SKM-1 (cell line): ENCODE data around the gene CTU1.
"Not testable (repeated sequence)": the region's sequence is repeated elsewhere in the genome, so short reads cannot be mapped to it uniquely, and the experiment has no call there.

ENCODE experiments used
- DNase-seq: peaks from one replicate; lab custom pipeline; 2025; ENCODE audit not compliant: unreplicated experiment; lab: John Stamatoyannopoulos, UW

CTU1 gene

GRCh38 chr19:51108066-51108804 lies at the start of gene CTU1:
Gene CTU1, minus strand, starts transcription at chr19:51108409. Its CDS starts 3,840 bp downstream, at chr19:51104569.
- DNase-seq: peak; percentile 90

GRCh38 chr19:51157265-51157664 lies 49.1 kb upstream of the CTU1 start:
- DNase-seq: no peak

GRCh38 chr19:51156710-51157109 lies 48.5 kb upstream of the CTU1 start:
- no peak for DNase-seq

DNA sequence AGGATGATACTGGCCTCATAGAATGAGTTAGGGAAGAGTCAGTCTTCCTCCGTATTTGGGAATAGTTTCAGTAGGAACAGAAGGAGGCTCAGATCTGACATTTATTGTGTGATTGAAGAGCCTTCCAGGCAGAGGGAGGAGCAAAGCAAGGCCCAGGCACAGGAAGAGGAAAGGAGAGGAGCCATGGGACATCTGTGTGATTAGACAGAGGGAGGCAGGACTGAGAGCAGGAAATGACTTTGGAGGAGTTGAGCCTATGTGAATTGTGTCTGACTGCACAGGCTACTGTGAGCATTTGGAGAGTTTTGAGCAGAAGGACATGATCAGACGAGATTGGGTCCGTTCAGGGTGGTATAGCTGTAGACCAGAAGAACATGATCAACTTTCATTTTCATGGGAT lies 42.4 kb upstream of the CTU1 start:
- no peak for DNase-seq

DNA sequence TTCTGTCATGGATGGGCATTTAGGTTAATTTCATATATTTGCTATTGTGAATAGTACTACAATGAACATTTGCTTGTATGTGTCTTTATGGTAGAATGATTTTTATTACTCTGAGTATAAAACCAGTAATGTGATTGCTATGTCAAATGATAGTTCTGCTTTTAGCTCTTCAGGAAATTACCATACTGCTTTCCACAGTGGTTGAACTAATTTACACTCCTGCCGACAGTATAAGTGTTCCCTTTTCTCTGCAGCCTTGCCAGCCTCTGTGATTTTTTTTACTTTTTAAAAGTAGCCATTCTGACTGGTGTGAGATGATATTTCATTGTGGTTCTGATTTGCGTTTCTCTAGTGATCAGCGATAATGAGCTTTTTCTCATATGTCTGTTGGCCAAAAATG lies 40.4 kb upstream of the CTU1 start:
- DNase-seq: no peak

GRCh38 chr19:51147663-51148062 lies 39.5 kb upstream of the CTU1 start:
- no peak for DNase-seq

DNA sequence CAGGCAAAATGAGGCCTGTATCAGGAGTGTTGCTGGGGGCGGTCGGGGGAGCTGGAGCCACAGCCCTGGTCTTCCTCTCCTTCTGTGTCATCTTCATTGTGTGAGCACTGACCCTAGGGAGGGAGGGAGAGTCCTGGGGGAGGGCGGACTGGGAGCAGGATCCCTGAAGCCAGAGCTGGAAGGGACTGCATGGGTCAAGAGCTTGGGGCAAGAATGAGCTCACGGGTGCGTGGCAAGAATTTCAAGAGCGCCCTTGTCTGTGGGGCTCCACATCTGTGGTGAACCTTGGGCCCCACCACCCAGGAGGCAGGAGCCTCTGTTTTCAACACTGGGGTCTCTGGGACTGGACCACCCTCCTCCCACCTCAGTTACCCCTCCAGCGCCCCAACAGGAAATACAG lies 38.5 kb upstream of the CTU1 start:
- no peak for DNase-seq

- DNase-seq: no peak
Observed at GRCh38 chr19:51145916-51146493, 37.8 kb upstream of the CTU1 start.

DNA sequence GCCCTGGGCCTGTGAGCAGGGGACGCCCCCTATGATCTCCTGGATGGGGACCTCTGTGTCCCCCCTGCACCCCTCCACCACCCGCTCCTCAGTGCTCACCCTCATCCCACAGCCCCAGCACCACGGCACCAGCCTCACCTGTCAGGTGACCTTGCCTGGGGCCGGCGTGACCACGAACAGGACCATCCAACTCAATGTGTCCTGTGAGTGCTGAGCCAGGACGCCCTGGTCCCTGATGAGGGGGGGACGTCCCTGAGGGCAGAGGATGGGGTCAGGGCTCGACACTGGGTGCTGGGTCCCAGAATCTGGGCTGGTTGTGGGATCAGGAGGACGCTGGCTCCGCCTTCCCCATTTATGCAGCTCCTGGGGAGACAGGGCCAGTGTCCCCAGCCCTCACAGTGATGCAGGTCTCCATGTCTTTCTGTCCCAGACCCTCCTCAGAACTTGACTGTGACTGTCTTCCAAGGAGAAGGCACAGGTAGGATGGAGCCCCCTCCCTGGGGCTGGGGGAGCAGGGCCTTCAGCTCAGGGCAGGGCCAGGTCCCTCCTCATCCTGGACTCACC lies 36.4 kb upstream of the CTU1 start:
- no peak for DNase-seq

DNA sequence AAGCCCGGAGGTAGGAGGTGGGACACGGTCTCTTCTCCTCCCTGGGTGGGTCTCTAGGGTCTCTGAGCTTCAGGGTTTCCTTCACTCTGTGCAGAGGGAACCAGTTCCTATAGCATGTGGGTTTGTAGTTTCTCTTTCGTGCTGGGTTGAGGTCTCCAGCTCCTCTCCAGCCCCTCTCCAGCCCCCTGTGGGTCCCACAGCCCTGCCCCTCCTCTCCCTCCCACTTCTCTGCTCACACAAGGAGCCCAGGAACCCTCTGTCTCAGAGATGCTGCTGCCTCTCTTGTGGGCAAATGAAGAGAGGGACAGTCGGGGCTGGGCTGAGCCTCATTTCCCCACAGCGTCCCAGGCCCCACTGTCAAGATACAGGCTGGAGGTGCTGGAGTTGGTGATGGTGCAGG lies 35.3 kb upstream of the CTU1 start:
- DNase-seq: no peak

GRCh38 chr19:51142809-51143475 lies 34.7 kb upstream of the CTU1 start:
- DNase-seq: not testable (repeated sequence)

- no peak for DNase-seq
Observed at GRCh38 chr19:51142119-51142518, 33.9 kb upstream of the CTU1 start, which contains the start of gene SIGLEC7. Gene SIGLEC7, plus strand, starts transcription at chr19:51142301. Its CDS starts 69 bp downstream, at chr19:51142370.

GRCh38 chr19:51141181-51141580 lies 33.0 kb upstream of the CTU1 start:
- DNase-seq: no peak

- DNase-seq: no peak
Observed at GRCh38 chr19:51140441-51140840, 32.2 kb upstream of the CTU1 start.

DNA sequence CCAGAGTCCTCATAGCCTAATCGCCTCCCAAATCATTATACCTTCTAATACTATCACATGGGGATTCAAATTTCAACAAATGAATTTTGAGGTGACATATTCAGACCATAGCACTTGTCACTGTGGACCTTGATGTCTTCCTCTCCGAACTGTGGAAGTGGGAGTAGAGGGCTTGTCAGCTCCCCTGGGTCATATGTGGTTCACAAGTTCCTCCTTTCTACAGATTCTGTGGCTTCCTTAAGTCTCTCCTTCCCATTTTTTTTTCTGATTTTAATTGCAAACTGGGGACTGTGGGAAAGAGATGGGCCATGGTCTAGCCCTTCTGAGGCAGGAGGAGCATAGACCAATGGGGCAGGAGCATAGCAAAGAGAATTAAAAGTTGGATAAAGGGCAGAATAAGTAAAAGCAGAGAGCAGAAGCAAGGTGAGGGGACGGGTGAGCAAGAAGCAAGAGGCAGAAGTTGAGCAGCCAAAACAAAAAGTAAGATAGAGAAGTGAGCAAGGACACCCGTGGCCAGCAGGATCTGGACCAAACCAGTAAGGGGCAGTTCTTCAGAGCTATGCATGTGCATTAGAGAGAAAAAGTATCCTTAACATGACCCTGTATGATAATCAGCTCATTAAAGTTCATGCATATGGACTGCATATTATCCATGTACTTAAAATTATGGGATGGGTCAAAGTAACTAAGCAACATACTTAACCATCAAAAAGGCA lies 31.2 kb upstream of the CTU1 start:
- DNase-seq: peak; percentile 45

DNA sequence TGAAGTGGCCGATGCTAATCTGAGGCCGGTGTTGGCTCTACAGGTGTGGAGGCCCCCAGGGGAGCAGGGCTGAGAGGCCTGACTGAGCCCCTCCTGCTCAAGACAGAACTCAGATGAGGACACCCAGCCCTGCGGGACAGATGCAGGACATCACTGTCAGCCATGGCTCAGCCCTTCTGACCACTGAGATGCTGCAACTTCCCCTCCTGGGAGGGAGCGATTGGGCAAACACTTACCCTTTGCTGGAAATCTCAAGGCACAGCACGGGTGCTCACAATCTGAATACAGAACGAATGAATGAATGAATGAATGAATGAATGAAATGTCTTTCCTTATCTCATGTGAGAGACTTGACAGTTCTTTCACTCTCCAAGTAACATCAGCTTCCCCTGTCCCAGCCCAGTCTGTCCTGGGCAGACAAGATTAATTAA lies 30.4 kb upstream of the CTU1 start:
- peak; percentile 18 for DNase-seq

- no peak for DNase-seq
Observed at GRCh38 chr19:51137792-51138425, 29.7 kb upstream of the CTU1 start.

- DNase-seq: no peak
Observed at GRCh38 chr19:51136851-51137551, 28.8 kb upstream of the CTU1 start.

DNA sequence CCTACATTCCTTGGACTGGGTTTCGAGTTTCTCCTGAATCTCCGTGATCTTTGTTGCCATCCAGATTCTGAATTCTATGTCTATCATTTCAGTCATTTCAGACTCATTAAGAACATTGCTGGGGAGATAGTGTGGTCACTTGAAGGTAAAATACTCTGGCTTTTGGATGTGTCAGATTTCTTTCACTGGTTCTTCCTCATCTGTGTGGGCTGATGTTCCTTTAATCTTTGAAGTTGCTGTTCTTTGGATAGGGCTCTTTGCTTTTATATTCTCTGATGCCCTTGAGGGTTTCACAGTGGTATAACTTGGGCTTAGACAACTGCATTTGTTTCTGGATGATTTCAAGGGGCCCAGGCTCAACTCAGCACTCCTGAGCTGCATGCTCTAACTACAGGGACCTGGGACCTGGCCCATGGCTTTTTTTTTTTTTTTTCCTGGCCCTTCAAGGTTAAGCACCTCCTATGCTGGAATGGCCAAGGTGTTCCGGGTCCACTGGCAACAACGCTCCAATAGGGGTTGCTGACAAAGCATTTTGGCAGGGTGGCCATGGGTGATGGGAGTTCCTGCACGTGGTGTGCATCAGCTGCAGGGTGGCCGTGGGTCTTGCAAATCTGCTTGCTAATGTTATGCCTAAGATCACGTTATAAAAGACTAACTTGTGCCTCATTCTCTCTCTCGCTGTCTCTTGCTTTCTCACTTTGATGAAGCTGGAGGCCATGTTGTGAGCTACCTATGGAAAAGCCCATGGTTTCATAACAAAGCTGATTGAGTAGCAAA lies 28.0 kb upstream of the CTU1 start:
- DNase-seq: no peak
